Thyroid gland (tissue), 4 donors: ENCODE data around the gene TMEM138.

ENCODE experiments used
- CTCF ChIP-seq, 6 experiments: fragments of 200-600 bp in 3 of 6; fragments of 450-650 bp in 3 of 6; sonication (generic) in 3 of 6; IDR thresholded peaks; one replicate each; pipeline ENCODE4 v1.5.1; 2016 to 2019; ENCODE audit warnings: antibody characterized with exemption in 6 of 6, mild to moderate bottlenecking in 2 of 6, inconsistent platforms in 1 of 6, moderate library complexity in 1 of 6
- POLR2A ChIP-seq, 2 donors: fragments of 450-650 bp; IDR thresholded peaks; one replicate each; pipeline ENCODE4 v1.6.1; 2017; ENCODE audit warnings: antibody characterized with exemption in 2 of 2, mild to moderate bottlenecking in 2 of 2, moderate library complexity in 1 of 2

- TF ChIP-seq CTCF (IDR thresholded peaks at IDR 0.05) (no peak), POLR2A (IDR thresholded peaks at IDR 0.05) (no peak)
Measured at GRCh38 chr11:61362542-61362875, 335 bp downstream of the TMEM138 start.
